GM21447 (cell line): ENCODE data around the gene ANKRD42.
"Not testable (repeated sequence)": the region's sequence is repeated elsewhere in the genome, so short reads cannot be mapped to it uniquely, and the experiment has no call there.

Experiments
- ATAC-seq: cut with Tn5 transposase; IDR thresholded peaks from one replicate; pipeline ENCODE4 v1.9.1; 2021; ENCODE audit not compliant: unreplicated experiment

The ANKRD42 gene

GRCh38 chr11:83238111-83238510 lies 44.6 kb downstream of the ANKRD42 start:
- ATAC-seq, result no peak

GRCh38 chr11:83241291-83241946 lies 47.9 kb downstream of the ANKRD42 start:
- ATAC-seq, result no peak

- peak; percentile 50 for ATAC-seq
These were observed 55.9 kb downstream of the ANKRD42 start for GRCh38 chr11:83249445-83249844.

- peak; percentile 69 for ATAC-seq
These were observed 56.6 kb downstream of the ANKRD42 start for GRCh38 chr11:83249972-83250593.

- no peak for ATAC-seq
These were observed 58.8 kb downstream of the ANKRD42 start for GRCh38 chr11:83252266-83252665.

GRCh38 chr11:83252941-83253340 lies 59.4 kb downstream of the ANKRD42 start:
- ATAC-seq, result no peak

GRCh38 chr11:83255366-83255765 lies 61.9 kb downstream of the ANKRD42 start:
- no peak for ATAC-seq

- ATAC-seq, result no peak
These were observed 63.3 kb downstream of the ANKRD42 start for GRCh38 chr11:83256602-83257340.

- no peak for ATAC-seq
These were observed 64.3 kb downstream of the ANKRD42 start for GRCh38 chr11:83257761-83258168.

- no peak for ATAC-seq
These were observed 66.0 kb downstream of the ANKRD42 start for GRCh38 chr11:83259559-83259958.

GRCh38 chr11:83265331-83265730 lies 71.8 kb downstream of the ANKRD42 start:
- ATAC-seq, result no peak

GRCh38 chr11:83269080-83269479 lies 75.6 kb downstream of the ANKRD42 start:
- ATAC-seq, result not testable (repeated sequence)

GRCh38 chr11:83271734-83272133 lies 78.2 kb downstream of the ANKRD42 start:
- ATAC-seq, result not testable (repeated sequence)

GRCh38 chr11:83272627-83273026 lies 79.1 kb downstream of the ANKRD42 start:
- ATAC-seq, result no peak

- ATAC-seq, result no peak
These were observed 82.6 kb downstream of the ANKRD42 start for GRCh38 chr11:83275888-83276641.

GRCh38 chr11:83278351-83278750 lies 84.8 kb downstream of the ANKRD42 start:
- ATAC-seq, result no peak

GRCh38 chr11:83280256-83280655 lies 86.7 kb downstream of the ANKRD42 start:
- ATAC-seq, result no peak

- ATAC-seq, result no peak
These were observed 88.7 kb downstream of the ANKRD42 start for GRCh38 chr11:83282084-83282716.

- ATAC-seq, result no peak
These were observed 91.1 kb downstream of the ANKRD42 start for GRCh38 chr11:83284501-83285150.

- ATAC-seq, result peak; percentile 44
These were observed 91.7 kb downstream of the ANKRD42 start for GRCh38 chr11:83285151-83285770.
